K562 treated with DMSO at 1 percent for 48 hours (cell line): ENCODE results near the gene CCNB3. TPM values are rescaled to one million over a fixed set of nuclear protein-coding genes. Genes with fewer than 3 reads are reported as not detected.

Source experiments
- total RNA-seq: library from RNA; unstranded; fragments of 300-600 nt; gene quantifications from 2 replicates; pipeline ENCODE4 v1.2.3, GENCODE V29; 2022; ENCODE audit warnings: low replicate concordance; ENCODE audit errors: extremely low read depth

The CCNB3 gene, protein sequence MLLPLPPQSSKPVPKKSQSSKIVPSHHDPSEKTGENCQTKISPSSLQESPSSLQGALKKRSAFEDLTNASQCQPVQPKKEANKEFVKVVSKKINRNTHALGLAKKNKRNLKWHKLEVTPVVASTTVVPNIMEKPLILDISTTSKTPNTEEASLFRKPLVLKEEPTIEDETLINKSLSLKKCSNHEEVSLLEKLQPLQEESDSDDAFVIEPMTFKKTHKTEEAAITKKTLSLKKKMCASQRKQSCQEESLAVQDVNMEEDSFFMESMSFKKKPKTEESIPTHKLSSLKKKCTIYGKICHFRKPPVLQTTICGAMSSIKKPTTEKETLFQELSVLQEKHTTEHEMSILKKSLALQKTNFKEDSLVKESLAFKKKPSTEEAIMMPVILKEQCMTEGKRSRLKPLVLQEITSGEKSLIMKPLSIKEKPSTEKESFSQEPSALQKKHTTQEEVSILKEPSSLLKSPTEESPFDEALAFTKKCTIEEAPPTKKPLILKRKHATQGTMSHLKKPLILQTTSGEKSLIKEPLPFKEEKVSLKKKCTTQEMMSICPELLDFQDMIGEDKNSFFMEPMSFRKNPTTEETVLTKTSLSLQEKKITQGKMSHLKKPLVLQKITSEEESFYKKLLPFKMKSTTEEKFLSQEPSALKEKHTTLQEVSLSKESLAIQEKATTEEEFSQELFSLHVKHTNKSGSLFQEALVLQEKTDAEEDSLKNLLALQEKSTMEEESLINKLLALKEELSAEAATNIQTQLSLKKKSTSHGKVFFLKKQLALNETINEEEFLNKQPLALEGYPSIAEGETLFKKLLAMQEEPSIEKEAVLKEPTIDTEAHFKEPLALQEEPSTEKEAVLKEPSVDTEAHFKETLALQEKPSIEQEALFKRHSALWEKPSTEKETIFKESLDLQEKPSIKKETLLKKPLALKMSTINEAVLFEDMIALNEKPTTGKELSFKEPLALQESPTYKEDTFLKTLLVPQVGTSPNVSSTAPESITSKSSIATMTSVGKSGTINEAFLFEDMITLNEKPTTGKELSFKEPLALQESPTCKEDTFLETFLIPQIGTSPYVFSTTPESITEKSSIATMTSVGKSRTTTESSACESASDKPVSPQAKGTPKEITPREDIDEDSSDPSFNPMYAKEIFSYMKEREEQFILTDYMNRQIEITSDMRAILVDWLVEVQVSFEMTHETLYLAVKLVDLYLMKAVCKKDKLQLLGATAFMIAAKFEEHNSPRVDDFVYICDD (N-terminal part only)
- total RNA-seq, result not detected in 2 replicates

DNA sequence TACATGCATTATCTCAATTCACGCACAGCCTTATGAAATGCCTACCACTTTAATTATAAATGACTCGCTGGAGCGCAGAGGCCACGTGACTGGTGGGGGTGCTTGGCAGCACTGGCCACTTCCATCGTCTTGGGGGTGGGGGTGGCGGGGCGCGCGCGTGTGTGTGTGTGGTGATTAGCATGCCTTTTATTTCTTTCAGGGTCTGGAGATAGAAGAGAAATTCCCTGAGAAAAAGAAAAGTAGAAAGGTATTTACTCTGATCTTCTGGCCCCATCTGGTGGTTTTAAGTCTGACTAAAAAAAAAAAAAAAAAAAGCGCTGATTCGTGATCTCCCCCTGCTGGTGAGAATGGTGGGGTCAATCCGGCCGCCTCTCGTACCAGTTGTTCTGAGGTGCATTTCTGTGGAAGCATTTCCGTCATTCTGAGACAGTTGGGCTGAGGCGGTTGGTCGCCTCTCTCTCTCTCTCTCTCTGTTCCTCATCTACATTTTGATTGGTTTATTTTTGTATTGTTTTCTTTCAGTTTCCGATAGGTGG is at the start of gene CCNB3:
CCNB3 (plus strand) TSS at position 402 of the 536 bp plus-strand sequence. CDS start 80,399 bp downstream, outside the sequence.

DNA sequence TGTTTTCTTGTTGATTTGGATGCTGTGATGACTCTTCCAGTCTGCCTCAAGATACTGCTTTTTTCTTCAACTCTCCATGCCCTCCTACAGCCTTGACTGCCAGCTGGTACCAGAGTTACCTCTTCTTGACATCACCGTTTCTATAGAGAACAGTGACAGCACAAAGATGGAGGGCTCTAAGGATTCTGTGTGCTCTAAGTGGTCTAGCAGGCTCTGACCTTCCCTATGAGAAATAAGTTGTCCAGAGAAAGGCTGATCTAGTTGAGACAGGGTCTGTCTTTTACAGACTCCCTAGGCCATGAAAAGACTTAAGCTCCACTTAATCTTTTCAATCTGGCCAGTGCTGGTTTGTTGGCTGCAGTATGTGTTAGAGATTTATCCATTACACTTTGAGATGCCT is 3.7 kb upstream of the CCNB3 start, which contains the start of gene AKAP4:
AKAP4 (minus strand) TSS at position 101 of the 400 bp plus-strand sequence. CDS start 118 bp downstream, outside the sequence.

Other genes with a start within 250 kb of the CCNB3 start
- not detected in 2 replicates for gene AKAP4, start 3.8 kb upstream of the CCNB3 start, total RNA-seq